Esophagus (tissue), 2 donors: ENCODE measurements around the gene MIPEP. TPM values are rescaled to one million over a fixed set of nuclear protein-coding genes. Genes with fewer than 3 reads are reported as not detected.

ENCODE experiments used
- H3K27ac ChIP-seq, 2 donors: one replicate each; pipeline ENCODE4 v1.5.1; 2013; ENCODE audit warnings: low read depth in 2 of 2, mild to moderate bottlenecking in 2 of 2, inconsistent platforms in 1 of 2, low read length in 1 of 2, moderate library complexity in 1 of 2
- H3K27me3 ChIP-seq, 2 donors: one replicate each; pipeline ENCODE4 v1.6.1; 2013; ENCODE audit warnings: low read length in 2 of 2, control low read depth in 1 of 2, mild to moderate bottlenecking in 1 of 2; ENCODE audit not compliant: insufficient read depth in 2 of 2, control insufficient read depth in 1 of 2
- H3K36me3 ChIP-seq, 2 donors: one replicate each; pipeline ENCODE4 v1.6.1; 2013; ENCODE audit warnings: low read length in 1 of 2; ENCODE audit not compliant: control insufficient read depth in 2 of 2, insufficient read depth in 2 of 2
- H3K4me1 ChIP-seq, 2 donors: one replicate each; pipeline ENCODE4 v1.6.1; 2013; ENCODE audit warnings: low read length in 1 of 2; ENCODE audit not compliant: control insufficient read depth in 2 of 2, insufficient read depth in 2 of 2
- H3K4me3 ChIP-seq, 2 donors: one replicate each; pipeline ENCODE4 v1.5.1; 2013; ENCODE audit warnings: low read length in 2 of 2, mild to moderate bottlenecking in 2 of 2, low read depth in 1 of 2, moderate library complexity in 1 of 2
- H3K9me3 ChIP-seq, 2 donors: one replicate each; pipeline ENCODE4 v1.6.1; 2013; ENCODE audit warnings: mild to moderate bottlenecking in 2 of 2, low read depth in 1 of 2, low read length in 1 of 2, moderate library complexity in 1 of 2; ENCODE audit not compliant: control insufficient read depth in 2 of 2, insufficient read depth in 1 of 2
- WGBS, 2 donors: extraction: QIAGEN DNeasy Blood & Tissue Kit; methylation state at CpG; one replicate each; pipeline ENCODE4 v1.1.7; 2013; 5-methylcytosine and 5-hydroxymethylcytosine counted together
- polyA plus RNA-seq, 2 donors: library from polyadenylated mRNA; stranded (reverse); fragments of 200-250 nt; gene quantifications; one replicate each; pipeline ENCODE4 v1.2.3, GENCODE V29; 2013
- donor health status: healthy with polysubstance abuse.
- donor health status: Bipolar disorder and iron deficiency.

MIPEP gene
- polyA plus RNA-seq, 2 donors: 16.3 to 16.7 TPM

- Histone ChIP-seq H3K4me1 (peaks cover 0 to 10% of the 10 kb centered on the region in 2 donors), H3K9me3 (no peaks in the 10 kb centered on the region), H3K27ac (no peak overlapping the region), H3K27me3 (no peaks in the 10 kb centered on the region), H3K4me3 (no peak overlapping the region), H3K36me3 (peaks cover 0 to 3% of the 10 kb centered on the region in 2 donors)
- WGBS, 2 donors: 89 to 91% methylated on average over 5 of the region's 5 CpGs
These were observed 44.0 kb downstream of the MIPEP start for GRCh38 chr13:23845105-23845725.

- peaks cover 0 to 3% of the 10 kb centered on the region in 2 donors for H3K36me3 ChIP-seq
- no peak overlapping the region for H3K27ac ChIP-seq
- no peaks in the 10 kb centered on the region for H3K9me3 ChIP-seq
- H3K4me1 ChIP-seq: peaks cover 0 to 9% of the 10 kb centered on the region in 2 donors
- H3K4me3 ChIP-seq: no peak overlapping the region
- no peaks in the 10 kb centered on the region for H3K27me3 ChIP-seq
- WGBS, 2 donors: 89 to 98% methylated on average over 2 of the region's 2 CpGs
These were observed 45.1 kb downstream of the MIPEP start for GRCh38 chr13:23844132-23844531.

- Histone ChIP-seq H3K4me1 (peaks cover 0 to 4% of the 10 kb centered on the region in 2 donors), H3K36me3 (peaks cover 0 to 3% of the 10 kb centered on the region in 2 donors), H3K27me3 (no peaks in the 10 kb centered on the region), H3K4me3 (no peak overlapping the region), H3K27ac (no peak overlapping the region), H3K9me3 (no peaks in the 10 kb centered on the region)
- 64 to 69% methylated on average over 1 of the region's 1 CpG for WGBS, 2 donors
These were observed 45.8 kb downstream of the MIPEP start for GRCh38 chr13:23843436-23843835.

- Histone ChIP-seq H3K9me3 (no peaks in the 10 kb centered on the region), H3K4me1 (peaks cover 0 to 2% of the 10 kb centered on the region in 2 donors), H3K27me3 (no peaks in the 10 kb centered on the region), H3K27ac (no peak overlapping the region), H3K36me3 (peaks cover 0 to 3% of the 10 kb centered on the region in 2 donors), H3K4me3 (no peak overlapping the region)
- 97% methylated on average over 8 of the region's 8 CpGs for WGBS, 2 donors
These were observed 46.8 kb downstream of the MIPEP start for GRCh38 chr13:23842406-23842805.

DNA sequence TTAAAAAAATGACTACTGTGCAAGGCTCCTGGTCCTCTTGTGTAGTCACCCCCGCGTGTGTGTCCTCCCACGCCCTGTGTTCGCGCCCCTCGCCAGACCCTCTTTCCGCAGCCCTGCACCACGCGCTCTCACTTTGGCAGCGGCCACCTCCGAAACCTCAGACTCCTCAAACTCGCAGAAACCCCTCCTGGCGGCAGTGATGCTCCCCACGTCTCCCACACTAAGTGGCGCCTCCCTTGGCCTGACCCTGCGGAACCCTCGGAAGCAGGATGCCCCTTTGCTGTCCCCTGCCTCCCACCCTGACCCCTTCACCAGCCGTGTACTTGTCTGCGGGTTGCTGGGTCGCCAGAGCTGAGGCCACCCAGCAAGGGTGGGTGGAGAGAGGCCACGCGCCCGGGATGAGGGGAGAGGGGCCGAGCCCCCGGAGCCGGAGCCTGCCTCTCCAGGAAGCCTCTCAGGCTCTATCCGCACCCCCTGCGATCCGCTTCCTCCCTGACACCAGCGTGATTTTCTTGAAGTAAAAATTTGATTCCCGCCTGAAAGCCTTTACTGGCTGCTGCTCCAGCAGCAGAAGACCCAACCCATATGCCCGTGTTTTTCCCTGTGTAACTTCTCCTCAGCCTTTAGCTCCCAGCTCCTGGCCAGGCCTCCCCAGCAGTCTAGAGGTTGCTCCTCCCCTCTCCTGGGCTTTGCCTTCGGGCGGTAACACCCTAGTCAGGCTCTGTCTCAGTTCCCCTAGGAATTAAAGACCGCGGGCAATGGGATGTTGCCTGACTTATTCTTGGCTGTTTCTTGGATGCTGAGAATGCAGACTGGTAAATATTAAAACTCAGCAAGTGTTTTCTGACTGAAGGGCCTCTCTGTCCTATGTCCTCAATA is 55.2 kb downstream of the MIPEP start:
- Histone ChIP-seq H3K4me3 (no peak overlapping the region), H3K9me3 (no peaks in the 10 kb centered on the region), H3K27ac (no peak overlapping the region), H3K4me1 (no peaks in the 10 kb centered on the region), H3K27me3 (no peaks in the 10 kb centered on the region), H3K36me3 (peaks cover 0 to 2% of the 10 kb centered on the region in 2 donors)
- WGBS, 2 donors: 88 to 91% methylated on average over 35 to 36 of the region's 36 CpGs

DNA sequence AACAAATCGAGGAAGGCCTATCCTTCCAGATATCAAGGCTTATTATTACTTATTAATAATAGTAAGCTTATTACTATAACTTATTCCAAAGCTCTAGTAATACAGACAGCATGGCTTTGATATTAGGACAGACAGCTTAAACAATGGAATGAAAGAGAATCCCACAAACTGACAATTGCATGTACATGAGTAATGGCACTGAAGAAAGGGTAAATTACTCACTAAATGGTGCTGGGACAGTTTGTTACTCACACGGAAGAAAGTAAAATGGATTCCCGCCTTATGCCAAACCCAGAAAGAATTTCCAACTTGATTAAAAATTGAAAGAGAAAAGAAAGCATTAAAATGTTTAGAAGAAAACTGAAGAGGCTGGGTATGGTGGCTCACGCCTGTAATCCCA is 60.3 kb downstream of the MIPEP start:
- Histone ChIP-seq H3K27ac (no peak overlapping the region), H3K27me3 (no peaks in the 10 kb centered on the region), H3K36me3 (peaks cover 0 to 2% of the 10 kb centered on the region in 2 donors), H3K4me1 (no peaks in the 10 kb centered on the region), H3K9me3 (no peaks in the 10 kb centered on the region), H3K4me3 (no peak overlapping the region)
- 75 to 89% methylated on average over 4 of the region's 4 CpGs for whole genome bisulfite sequencing, 2 donors

DNA sequence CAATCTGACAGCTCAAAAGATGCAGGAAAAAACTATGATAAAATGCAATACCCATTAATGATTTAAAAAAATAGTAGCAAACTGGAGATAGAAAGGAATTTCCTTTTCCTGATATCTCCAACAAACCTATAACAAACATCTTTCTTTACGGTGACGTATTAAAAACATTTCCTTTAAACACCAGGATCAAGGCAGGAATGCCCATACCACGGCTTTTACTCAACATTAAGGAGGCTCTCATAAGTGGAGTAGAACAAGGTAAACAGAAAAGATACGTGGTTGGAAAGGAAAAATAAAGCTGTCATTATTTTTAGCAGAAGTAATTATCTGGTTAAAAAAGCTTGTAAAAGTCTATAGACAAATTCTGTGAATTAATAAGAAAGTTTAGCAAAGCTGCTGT is 61.1 kb downstream of the MIPEP start:
- Histone ChIP-seq H3K36me3 (peaks cover 0 to 2% of the 10 kb centered on the region in 2 donors), H3K4me1 (no peaks in the 10 kb centered on the region), H3K27me3 (no peaks in the 10 kb centered on the region), H3K4me3 (no peak overlapping the region), H3K27ac (no peak overlapping the region), H3K9me3 (no peaks in the 10 kb centered on the region)
- WGBS, 2 donors: 84 to 85% methylated on average over 4 of the region's 4 CpGs

- Histone ChIP-seq H3K27me3 (no peaks in the 10 kb centered on the region), H3K9me3 (no peaks in the 10 kb centered on the region), H3K4me3 (no peak overlapping the region), H3K4me1 (no peaks in the 10 kb centered on the region), H3K36me3 (no peaks in the 10 kb centered on the region), H3K27ac (no peak overlapping the region)
- WGBS, 2 donors: 54 to 66% methylated on average over 2 of the region's 2 CpGs
These were observed 64.0 kb downstream of the MIPEP start for GRCh38 chr13:23825179-23825578.

GRCh38 chr13:23824371-23824770 is 64.8 kb downstream of the MIPEP start:
- WGBS, 2 donors: 47 to 59% methylated on average over 3 of the region's 3 CpGs
- Histone ChIP-seq H3K4me1 (no peaks in the 10 kb centered on the region), H3K9me3 (no peaks in the 10 kb centered on the region), H3K27me3 (no peaks in the 10 kb centered on the region), H3K27ac (no peak overlapping the region), H3K4me3 (no peak overlapping the region), H3K36me3 (no peaks in the 10 kb centered on the region)
